Motor neuron (in vitro differentiated cells): ENCODE measurements around the gene SARM1. TPM values are rescaled to one million over a fixed set of nuclear protein-coding genes. Genes with fewer than 3 reads are reported as not detected.

Experiments
- ATAC-seq, 8 experiments: fragments of 200-7000 bp; cut with Tn5 transposase; replicated peaks in 6 of 8; 2 replicates each; pipeline ENCODE4 v1.8.0; 2021; ENCODE audit warnings: mild to moderate bottlenecking in 8 of 8, moderate library complexity in 8 of 8
- H3K27ac ChIP-seq, 2 donors: fragments of 250-450 bp; sonication (Bioruptor Pico); 2 replicates each; pipeline ENCODE4 v1.9.0; 2021; ENCODE audit warnings: antibody characterized with exemption in 2 of 2, mild to moderate bottlenecking in 2 of 2, moderate library complexity in 1 of 2
- H3K4me1 ChIP-seq, 2 donors: fragments of 250-450 bp; sonication (Bioruptor Pico); replicated peaks in 1 of 2; 2 replicates each; pipeline ENCODE4 v1.6.1; 2021; ENCODE audit warnings: antibody characterized with exemption in 2 of 2, mild to moderate bottlenecking in 2 of 2, moderate library complexity in 1 of 2
- H3K4me3 ChIP-seq, 5 donors: fragments of 250-450 bp; sonication (Bioruptor Pico); 2 replicates each; pipeline ENCODE4 v1.9.0; 2021; ENCODE audit warnings: antibody characterized with exemption in 5 of 5, mild to moderate bottlenecking in 5 of 5, moderate library complexity in 4 of 5
- WGBS, 10 experiments: fragments of 450-650 bp; shearing (Covaris generic); methylation state at CpG; one replicate each; pipeline ENCODE4 v1.0.0; 2022; 5-methylcytosine and 5-hydroxymethylcytosine counted together
- in situ Hi-C, 9 experiments: fragments of 400-800 bp; cut with MboI; loops; one replicate each; pipeline ENCODE4 v1.15.0; 2021; ENCODE audit warnings: low sequenced_read_pairs in 9 of 9, low pct_unique_long_range_greater_than_20kb in 2 of 9; ENCODE audit not compliant: unreplicated experiment in 9 of 9
- total RNA-seq, 8 experiments: library from RNA; unstranded; fragments of 300-600 nt; gene quantifications; 2 replicates each; pipeline versions ENCODE4 v1.2.3 to v1.2.4, GENCODE V29; 2022

SARM1 gene
- total RNA-seq, 8 experiments from 2014 or later = 2.0 to 21.7 (median 10.1) TPM

GRCh38 chr17:28365487-28365886, 6.0 kb upstream of the SARM1 start:
- in situ Hi-C loops = no loop called here
- H3K4me1 ChIP-seq = peaks cover 3 to 6% of the 10 kb centered on the region in 2 donors
- 60 to 100% (median 91%) methylated on average over 1 to 3 of the region's 3 CpGs; no CpG with 5 or more reads in 6 of the 10 experiments for WGBS, 10 experiments
- no peak for ATAC-seq
- no peak overlapping the region for H3K27ac ChIP-seq
- H3K4me3 ChIP-seq = no peak overlapping the region

GRCh38 chr17:28366605-28367004, 4.9 kb upstream of the SARM1 start:
- Histone ChIP-seq H3K4me3 (no peak overlapping the region), H3K4me1 (peaks cover 9 to 11% of the 10 kb centered on the region in 2 donors), H3K27ac (no peak overlapping the region)
- in situ Hi-C loops = no loop called here
- 80% methylated on average over 1 of the region's 1 CpG; no CpG with 5 or more reads in 9 of the 10 experiments for WGBS, 10 experiments
- ATAC-seq = no peak

DNA sequence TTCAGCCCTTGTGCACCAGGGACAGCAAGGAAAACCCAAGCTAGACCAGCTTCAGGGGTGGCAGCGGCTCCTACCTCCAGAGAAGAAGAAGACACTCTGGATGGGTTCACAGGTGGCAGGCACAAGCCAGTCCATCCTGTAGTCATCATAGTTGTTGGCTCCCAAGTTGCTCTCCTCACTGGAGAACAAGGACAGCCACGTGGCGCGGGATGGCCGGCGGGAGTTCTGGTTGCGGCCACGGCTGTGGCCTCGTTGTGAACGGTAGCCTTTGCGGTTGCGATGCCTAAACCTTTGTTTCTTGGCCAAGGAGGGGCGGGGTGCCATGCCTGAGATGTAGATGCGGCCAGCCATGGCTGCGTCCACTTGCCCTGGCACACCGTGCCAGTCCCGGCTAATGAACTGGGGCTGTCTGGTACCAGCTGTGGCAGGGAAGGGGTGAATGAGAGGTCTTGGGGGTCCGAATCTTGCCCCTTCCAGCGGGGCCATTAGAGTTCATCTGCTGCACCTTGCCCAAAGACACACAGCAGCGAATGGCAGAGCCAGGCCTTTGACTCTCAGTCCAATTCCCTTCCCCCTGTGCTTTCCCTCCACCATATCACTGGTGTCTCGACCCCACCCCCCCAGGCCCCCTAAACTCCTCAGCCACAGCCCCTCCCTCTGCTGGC, 3.7 kb upstream of the SARM1 start:
- in situ Hi-C loops = no loop called here

DNA sequence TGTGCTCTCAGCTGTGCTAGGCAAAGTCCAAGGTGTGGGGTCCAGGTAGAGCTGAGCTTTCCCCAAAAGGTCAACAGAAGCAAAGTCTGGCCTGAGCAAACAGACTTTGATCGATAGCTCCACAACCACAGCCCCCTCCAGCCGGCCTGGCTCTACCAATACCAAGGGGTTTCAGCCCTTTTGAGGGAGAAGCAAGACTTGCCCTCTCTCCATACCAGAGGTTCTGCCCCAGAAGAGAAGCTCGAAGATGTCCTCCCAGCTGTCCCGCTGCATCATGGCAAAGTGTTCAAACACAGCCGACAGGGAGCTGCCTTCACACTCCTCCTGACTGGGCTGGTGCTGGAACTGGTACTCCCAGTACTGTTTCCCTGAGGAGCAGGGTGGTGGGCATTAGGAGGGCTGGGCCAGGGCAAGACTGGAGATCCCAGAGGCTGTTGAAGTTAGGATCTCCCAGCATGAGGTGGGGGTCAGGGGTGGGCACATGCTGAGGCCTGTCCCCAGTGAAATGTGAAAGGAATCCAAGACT, 3.1 kb upstream of the SARM1 start:
- Histone ChIP-seq H3K4me1 (peaks cover 18 to 21% of the 10 kb centered on the region in 2 donors), H3K4me3 (no peak overlapping the region), H3K27ac (no peak overlapping the region)
- no peak for ATAC-seq
- in situ Hi-C loops = no loop called here
- no CpG with 5 or more reads among the region's 5 CpGs for WGBS, 10 experiments

More for the DNA sequence above, 3.7 kb upstream of the SARM1 start:
- H3K4me1 ChIP-seq = peaks cover 12 to 15% of the 10 kb centered on the region in 2 donors
- no peak overlapping the region for H3K4me3 ChIP-seq
- ATAC-seq = no peak
- H3K27ac ChIP-seq = no peak overlapping the region
- 78 to 100% (median 86%) methylated on average over 4 to 11 of the region's 21 CpGs; no CpG with 5 or more reads in 7 of the 10 experiments for WGBS, 10 experiments

- peaks cover 24 to 25% of the 10 kb centered on the region in 2 donors for H3K4me1 ChIP-seq
- ATAC-seq = no peak
- WGBS, 10 experiments = 70 to 98% (median 90%) methylated on average over 2 to 9 of the region's 23 CpGs; no CpG with 5 or more reads in 4 of the 10 experiments
- in situ Hi-C loops = no loop called here
- H3K4me3 ChIP-seq = no peak overlapping the region
- H3K27ac ChIP-seq = no peak overlapping the region
These were observed 2.4 kb upstream of the SARM1 start for GRCh38 chr17:28368915-28369683.

DNA sequence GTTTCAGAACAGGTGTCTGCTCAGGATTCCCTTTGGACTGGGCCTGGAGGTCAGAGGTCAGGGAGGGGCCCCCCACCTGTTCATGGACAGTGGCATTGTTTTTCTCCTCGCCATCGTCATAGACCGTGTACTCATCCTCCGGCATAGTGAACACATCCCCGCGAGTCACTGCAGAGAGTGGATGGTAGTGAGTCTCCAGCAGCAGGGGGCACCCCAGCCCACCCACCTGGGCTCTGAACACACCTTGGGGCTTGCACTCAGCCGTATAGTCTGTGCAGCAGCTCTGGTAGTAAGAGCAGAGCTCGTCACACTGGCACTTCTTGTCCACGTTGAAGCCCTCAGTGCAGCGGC, 1.8 kb upstream of the SARM1 start:
- Histone ChIP-seq H3K27ac (no peak overlapping the region), H3K4me3 (no peak overlapping the region), H3K4me1 (peaks cover 24 to 26% of the 10 kb centered on the region in 2 donors)
- ATAC-seq = no peak
- in situ Hi-C loops = no loop called here
- 18 to 87% methylated on average over 3 of the region's 10 CpGs; no CpG with 5 or more reads in 8 of the 10 experiments for WGBS, 10 experiments

DNA sequence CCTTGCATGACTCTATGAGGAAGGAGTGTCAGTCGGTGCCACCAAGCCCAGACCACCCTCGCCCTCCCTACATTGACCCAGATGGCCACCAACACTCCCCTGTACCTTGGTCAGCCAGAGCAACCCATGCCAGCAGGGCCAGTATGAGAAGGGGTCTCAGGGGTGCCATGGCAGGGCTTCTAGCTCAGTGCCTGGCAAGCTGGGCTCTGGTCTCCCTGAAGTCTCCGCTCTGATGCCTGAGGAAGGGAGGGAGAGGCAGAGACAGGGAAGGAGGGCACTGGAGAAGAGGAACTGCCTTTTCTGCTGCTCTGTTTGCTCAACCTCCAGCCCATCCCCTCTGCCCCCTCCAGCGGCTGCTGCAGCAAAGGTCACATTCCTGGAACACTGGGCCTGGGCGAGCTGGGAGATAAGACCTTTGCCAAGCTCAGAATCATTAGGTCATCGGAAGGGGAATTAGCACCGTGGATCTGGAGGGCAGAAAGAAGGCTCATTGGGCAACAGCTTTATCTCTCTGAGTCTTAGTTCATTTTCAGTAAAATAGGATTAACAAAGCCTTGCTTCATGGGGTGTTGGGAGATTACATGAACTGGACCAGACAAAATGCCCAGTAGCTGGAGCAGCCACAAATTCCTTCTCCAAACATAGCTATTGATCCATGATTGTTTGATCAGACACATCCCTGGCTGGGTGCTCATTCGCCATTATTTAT, 1.3 kb upstream of the SARM1 start, which contains the start of gene VTN:
VTN (minus strand) TSS at position 273 of the 709 bp plus-strand sequence; CDS start at position 169, 104 bp downstream.
- peak within 1 kb of the TSS in 3 of 5 donors; percentile 7 to 68 (median 13) for H3K4me3 ChIP-seq
- no peak within 1 kb of the TSS for H3K27ac ChIP-seq
- WGBS, 10 experiments = 7 to 80% (median 33%) methylated on average over 1 to 5 of the region's 8 CpGs; no CpG with 5 or more reads in 1 of the 10 experiments
- peaks cover 24 to 26% of the 10 kb centered on the region in 2 donors for H3K4me1 ChIP-seq
- in situ Hi-C loops = no loop called here
- ATAC-seq = no peak

GRCh38 chr17:28370744-28371103, 770 bp upstream of the SARM1 start:
- no peak for ATAC-seq
- 100% methylated on average over 1 of the region's 1 CpG; no CpG with 5 or more reads in 8 of the 10 experiments for WGBS, 10 experiments
- Histone ChIP-seq H3K27ac (no peak overlapping the region), H3K4me3 (peak overlapping the region in 2 of 5 donors; percentile 13 to 68), H3K4me1 (peaks cover 24 to 26% of the 10 kb centered on the region in 2 donors)
- in situ Hi-C loops = no loop called here

GRCh38 chr17:28372203-28372944, 880 bp downstream of the SARM1 start:
- Histone ChIP-seq H3K27ac (peak overlapping the region; percentile 86 to 92), H3K4me3 (peak overlapping the region; percentile 48 to 68 (median 51)), H3K4me1 (peaks cover 24 to 26% of the 10 kb centered on the region in 2 donors)
- WGBS, 10 experiments = 6 to 20% (median 10%) methylated on average over 1 to 9 of the region's 53 CpGs; no CpG with 5 or more reads in 6 of the 10 experiments
- in situ Hi-C loops = no loop called here
- peak in 3 of 8 experiments; percentile 0 to 13 (median 0) for ATAC-seq

- no peak for ATAC-seq
- Histone ChIP-seq H3K27ac (peak overlapping the region in 1 of 2 donors; percentile 92), H3K4me1 (peaks cover 24 to 26% of the 10 kb centered on the region in 2 donors), H3K4me3 (peak overlapping the region; percentile 48 to 68 (median 51))
- in situ Hi-C loops = no loop called here
- 90 to 100% (median 100%) methylated on average over 1 to 4 of the region's 6 CpGs; no CpG with 5 or more reads in 6 of the 10 experiments for WGBS, 10 experiments
These were observed 1.4 kb downstream of the SARM1 start for GRCh38 chr17:28372945-28373274.

DNA sequence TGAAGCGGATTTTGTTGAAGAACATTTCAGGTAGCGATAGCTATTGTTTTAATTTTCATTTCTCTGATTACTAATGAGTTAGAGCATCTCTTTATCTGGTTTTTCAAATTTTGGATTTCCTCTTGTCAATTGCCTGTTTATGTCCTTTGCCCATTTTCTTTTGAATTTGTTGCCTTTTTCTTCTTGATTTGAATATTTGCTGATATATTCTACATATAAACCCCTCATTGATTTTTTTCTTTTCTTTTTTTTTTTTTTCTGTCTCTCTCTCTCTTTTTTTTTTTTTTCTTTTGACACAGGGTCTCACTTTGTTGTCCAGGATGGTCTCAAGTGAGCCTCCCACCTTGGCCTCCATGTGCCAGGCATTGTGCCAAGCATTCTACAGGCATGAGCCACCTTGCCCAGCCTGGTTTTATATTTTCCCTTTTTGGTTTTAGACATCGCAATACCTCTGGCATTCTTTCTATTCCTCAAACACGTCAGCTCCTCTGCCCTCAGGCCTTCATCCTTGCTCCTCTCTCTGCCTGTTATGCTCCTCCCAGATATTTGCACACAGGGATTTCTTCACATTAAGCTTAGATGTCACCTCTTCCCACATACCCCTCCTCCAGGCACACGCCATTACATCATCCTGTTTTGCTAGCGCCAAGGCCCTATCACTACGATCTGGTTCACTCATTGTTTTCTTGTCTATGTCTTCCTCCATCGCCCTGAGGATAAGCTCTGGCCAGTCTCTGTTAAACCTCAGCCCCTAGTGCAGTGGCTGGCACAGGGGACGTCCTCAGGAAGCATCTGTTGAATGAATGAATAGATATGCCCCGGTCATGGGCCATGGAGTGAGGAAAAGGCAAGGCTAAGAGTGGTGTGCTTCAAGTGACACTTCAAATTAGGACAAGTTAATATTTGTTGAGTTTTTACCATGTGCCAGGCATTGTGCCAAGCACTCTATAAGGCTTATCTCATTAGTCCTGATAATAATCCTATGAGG, 8.6 kb downstream of the SARM1 start:
- no peak overlapping the region for H3K27ac ChIP-seq
- in situ Hi-C loops = loop anchor here in 1 of 9 experiments (25.0 kb wide), 1 partner anchor 107 kb away; no protein-coding TSS in a partner anchor
- H3K4me1 ChIP-seq = peaks cover 0 to 3% of the 10 kb centered on the region in 2 donors
- peak in 3 of 8 experiments; percentile 51 to 64 (median 51) for ATAC-seq
- H3K4me3 ChIP-seq = no peak overlapping the region
- WGBS, 10 experiments = 69 to 97% (median 88%) methylated on average over 3 to 10 of the region's 10 CpGs
